Measurements from ENCODE around the gene UGT1A4. TPM values are rescaled to one million over a fixed set of nuclear protein-coding genes. Genes with fewer than 3 reads are reported as not detected.

UGT1A4 gene
- total and polyA plus RNA-seq, 12 donors, result not detected

- Histone ChIP-seq H3K27me3 (peaks cover 0 to 21% (median 0%) of the 10 kb centered on the region in 7 donors), H3K27ac (no peak overlapping the region), H3K4me1 (no peaks in the 10 kb centered on the region), H3K36me3 (no peaks in the 10 kb centered on the region), H3K9me3 (peaks cover 0 to 9% (median 0%) of the 10 kb centered on the region in 11 donors), H3K4me3 (no peak overlapping the region)
- intact Hi-C loops (cut with DNase I), result no loop called here
- no peak for ATAC-seq
- DNase-seq, result no peak
- no peak for TF ChIP-seq CTCF (IDR thresholded peaks at IDR 0.05)
- WGBS, 2 donors, result 87 to 90% methylated on average over 4 of the region's 4 CpGs
These were observed 62.2 kb downstream of the UGT1A4 start for GRCh38 chr2:233780771-233781170.

DNA sequence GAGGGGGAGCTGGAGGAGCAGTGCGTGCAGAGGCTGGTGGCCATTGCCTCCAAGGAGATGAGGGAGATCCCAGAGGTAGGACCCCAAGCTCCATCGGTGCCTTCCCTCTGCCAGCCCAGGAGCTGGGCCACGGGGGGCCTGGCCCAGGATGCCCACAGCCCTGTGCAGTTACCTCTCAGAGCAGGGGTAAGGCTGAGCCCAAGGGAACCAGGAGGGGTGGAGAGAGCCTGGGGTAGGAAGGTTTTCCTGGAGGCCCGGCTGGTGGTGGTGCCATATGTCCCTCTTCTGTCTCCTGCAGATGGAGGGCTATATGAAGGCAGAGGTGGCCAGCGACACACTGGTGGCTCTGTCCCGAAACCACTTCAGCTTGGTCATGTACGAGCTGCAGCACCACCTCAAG lies 71.0 kb downstream of the UGT1A4 start:
- ATAC-seq, result no peak
- intact Hi-C loops (cut with DNase I), result no loop called here
- 92% methylated on average over 7 of the region's 7 CpGs for WGBS, 2 donors
- Histone ChIP-seq H3K27ac (no peak overlapping the region), H3K4me3 (no peak overlapping the region), H3K27me3 (peaks cover 0 to 13% (median 0%) of the 10 kb centered on the region in 7 donors), H3K36me3 (no peaks in the 10 kb centered on the region), H3K9me3 (peaks cover 0 to 3% (median 0%) of the 10 kb centered on the region in 11 donors), H3K4me1 (no peaks in the 10 kb centered on the region)
- TF ChIP-seq CTCF (IDR thresholded peaks at IDR 0.05), result no peak
- no peak for DNase-seq

GRCh38 chr2:233791151-233791882 lies 72.8 kb downstream of the UGT1A4 start:
- 80 to 82% methylated on average over 18 of the region's 18 CpGs for WGBS, 2 donors
- Histone ChIP-seq H3K4me1 (no peaks in the 10 kb centered on the region), H3K27ac (no peak overlapping the region), H3K9me3 (peaks cover 0 to 3% (median 0%) of the 10 kb centered on the region in 11 donors), H3K4me3 (no peak overlapping the region), H3K36me3 (no peaks in the 10 kb centered on the region), H3K27me3 (peaks cover 0 to 7% (median 0%) of the 10 kb centered on the region in 7 donors)
- intact Hi-C loops (cut with DNase I), result no loop called here
- DNase-seq (no peak), ATAC-seq (no peak)
- no peak for TF ChIP-seq CTCF (IDR thresholded peaks at IDR 0.05)

GRCh38 chr2:233791883-233792329 lies 73.4 kb downstream of the UGT1A4 start:
- Histone ChIP-seq H3K4me1 (no peaks in the 10 kb centered on the region), H3K27me3 (peaks cover 0 to 7% (median 0%) of the 10 kb centered on the region in 7 donors), H3K36me3 (no peaks in the 10 kb centered on the region), H3K4me3 (no peak overlapping the region), H3K27ac (no peak overlapping the region), H3K9me3 (peaks cover 0 to 3% (median 0%) of the 10 kb centered on the region in 11 donors)
- no peak for ATAC-seq
- no peak for TF ChIP-seq CTCF (IDR thresholded peaks at IDR 0.05)
- intact Hi-C loops (cut with DNase I), result no loop called here
- WGBS, 2 donors, result 82 to 86% methylated on average over 9 of the region's 9 CpGs
- no peak for DNase-seq
